T-helper 22 cell (primary cell): ENCODE measurements around the gene CATSPER2.
"Not testable (repeated sequence)": the region's sequence is repeated elsewhere in the genome, so short reads cannot be mapped to it uniquely, and the experiment has no call there.

Source experiments
- DNase-seq: peaks from one replicate; pipeline ENCODE4 v3.0.0-alpha.2; 2020; ENCODE audit warnings: low read depth

The CATSPER2 gene

DNA sequence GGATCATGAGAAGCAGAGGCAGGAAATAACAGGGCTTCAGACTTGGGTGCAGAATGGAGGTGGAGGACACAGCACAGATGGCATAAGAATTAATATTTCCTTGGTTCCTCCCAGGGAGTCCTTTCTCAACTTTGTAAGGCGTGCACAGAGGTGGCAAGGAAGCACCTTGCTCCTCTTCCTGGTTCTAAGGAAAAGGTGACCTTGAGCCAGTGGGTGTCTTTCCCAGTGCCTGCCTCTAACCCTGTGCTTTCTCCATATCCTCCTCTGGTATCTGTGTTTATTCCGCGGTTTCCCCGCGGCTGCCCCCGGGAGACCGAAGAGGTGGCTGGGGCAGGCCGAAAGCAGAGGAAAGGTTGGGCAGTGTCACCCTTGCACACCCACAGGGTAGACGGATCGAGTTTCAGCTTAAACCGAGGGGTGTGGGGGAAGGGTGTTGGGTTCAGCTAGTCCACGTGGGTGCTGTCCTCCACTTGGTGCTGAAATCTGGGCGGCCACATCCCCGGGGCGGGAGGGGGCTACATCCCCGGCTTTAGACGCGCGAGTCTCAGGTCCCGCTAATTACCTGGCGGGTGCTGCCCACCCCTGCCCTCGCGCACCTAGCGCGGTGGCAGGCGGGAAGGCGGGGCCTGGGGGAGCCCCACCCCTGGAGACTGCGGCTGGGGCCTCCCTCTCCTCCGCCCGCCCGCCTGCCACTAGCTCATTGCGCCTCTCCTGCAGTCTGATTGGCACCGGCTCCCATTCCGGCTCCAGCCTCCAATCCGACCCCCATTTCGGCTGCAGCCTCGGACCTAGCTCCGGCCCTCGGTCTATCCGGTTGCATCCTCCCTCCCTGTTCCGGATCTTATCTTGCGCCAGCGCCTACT lies 55.1 kb downstream of the CATSPER2 start, which contains the start of gene CKMT1B:
Gene CKMT1B, plus strand, starts transcription at position 700 of the 863 bp plus-strand sequence. CDS start 192 bp downstream, outside the sequence.
- DNase-seq: not testable (repeated sequence)

DNA sequence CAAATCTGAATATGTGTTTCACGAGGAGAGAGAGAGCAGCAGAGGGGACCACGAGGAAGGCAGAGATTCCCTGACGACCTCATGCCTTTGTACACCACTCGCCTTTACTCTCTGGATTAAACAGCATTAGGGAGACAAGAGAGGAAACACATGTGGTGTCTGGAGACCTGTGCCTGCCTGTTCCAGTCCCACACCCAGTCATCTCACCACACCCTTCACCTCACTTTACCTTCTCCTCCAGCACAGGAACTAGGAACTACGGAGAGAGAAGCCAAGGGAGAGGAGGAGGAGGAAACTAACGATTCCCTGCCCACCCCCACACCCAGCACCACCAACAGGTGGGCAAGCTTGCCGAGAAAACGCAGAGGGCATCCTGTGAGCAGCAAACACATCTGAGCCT lies 55.8 kb downstream of the CATSPER2 start:
- DNase-seq: not testable (repeated sequence)

DNA sequence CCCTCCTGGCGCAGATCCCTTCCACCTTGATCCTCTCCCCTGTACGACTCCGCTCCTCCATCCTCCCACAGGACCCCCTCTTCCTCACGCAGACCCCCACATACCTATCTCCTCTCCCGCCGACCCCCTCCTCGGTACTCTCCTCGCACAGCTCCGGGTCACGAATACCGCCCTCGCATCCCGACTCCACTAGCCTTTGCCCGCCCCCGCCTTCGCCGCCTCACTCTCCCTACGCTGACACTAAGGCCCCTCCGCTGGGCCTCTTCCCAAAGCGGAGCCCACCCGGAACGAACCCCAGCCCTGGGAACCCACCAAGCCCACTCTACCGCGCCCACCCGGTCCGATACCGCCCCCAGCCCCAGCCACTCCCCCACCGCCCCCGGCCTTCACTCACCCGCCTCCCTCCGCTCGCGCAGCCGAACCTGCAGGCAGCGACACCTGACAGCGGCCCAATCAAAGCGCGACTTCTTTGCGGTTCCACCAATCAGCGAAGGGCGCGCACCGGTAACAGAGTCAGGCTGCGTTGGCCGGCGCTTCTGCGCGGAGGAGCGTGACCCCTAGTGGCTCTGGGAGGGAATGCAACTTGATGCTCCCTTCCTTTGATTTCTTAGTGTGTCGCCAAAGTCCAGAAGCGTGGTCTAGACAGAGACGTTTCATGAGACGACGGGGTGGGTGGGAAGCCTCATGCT lies 58.7 kb downstream of the CATSPER2 start, which contains the start of gene PPIP5K1:
Gene PPIP5K1, minus strand, starts transcription at position 431 of the 689 bp plus-strand sequence. CDS start 5,704 bp downstream, outside the sequence.
- not testable (repeated sequence) for DNase-seq
